Endothelial cell of umbilical vein (primary cell): Measurements from ENCODE around the gene COPE. TPM values are rescaled to one million over a fixed set of nuclear protein-coding genes. Genes with fewer than 3 reads are reported as not detected.

ENCODE experiments used
- BruUV-seq: library from RNA; stranded (reverse); fragments of 400-500 nt; replicated peaks from 2 replicates; lab custom pipeline; 2021; lab: Mats Ljungman, UMichigan
- CTCF ChIA-PET: fragments of 300-600, 350-600 bp; sonication (Branson Sonifier 250); formaldehyde crosslinking; loops from one replicate; lab custom pipeline; 2021; ENCODE audit warnings: antibody characterized with exemption, inconsistent platforms; lab: Charles Lee
- POLR2A ChIA-PET: fragments of 300-600, 350-600 bp; sonication (Branson Sonifier 250); formaldehyde crosslinking; loops from one replicate; lab custom pipeline; 2021; ENCODE audit warnings: antibody characterized with exemption, inconsistent platforms; lab: Charles Lee
- DNase-seq: peaks from one replicate; pipeline ENCODE4 v3.0.0-alpha.2; 2011; ENCODE audit warnings: low read depth, low spot score
- FAIRE-seq: peaks from 2 replicates; lab custom pipeline; 2011; peaks lifted over from hg19 to GRCh38; lab: Jason Lieb, UNC
- H2AFZ ChIP-seq: 2 replicates; pipeline ENCODE4 v1.6.0; 2012; ENCODE audit warnings: low read depth, low read length, control low read depth, inconsistent platforms
- H3K27ac ChIP-seq: 2 replicates; pipeline ENCODE4 v1.5.1; 2011; ENCODE audit warnings: low read depth, mild to moderate bottlenecking, control low read depth, low read length, moderate library complexity; ENCODE audit not compliant: insufficient read depth
- H3K27me3 ChIP-seq, 2 experiments: 2 replicates each; pipeline versions ENCODE4 v1.6.0 to v1.6.1; 2011; ENCODE audit warnings: low read length in 2 of 2, mixed read lengths in 1 of 2; ENCODE audit not compliant: control insufficient read depth in 2 of 2, insufficient read depth in 2 of 2
- H3K36me3 ChIP-seq, 2 experiments: 2 replicates in 1 of 2; 3 replicates in 1 of 2; pipeline ENCODE4 v1.5.1; 2011; ENCODE audit warnings: low read length in 2 of 2, mild to moderate bottlenecking in 1 of 2, moderate library complexity in 1 of 2; ENCODE audit not compliant: control insufficient read depth in 2 of 2, insufficient read depth in 2 of 2; ENCODE audit errors: extremely low read depth in 1 of 2
- H3K4me1 ChIP-seq: 3 replicates; pipeline ENCODE4 v1.5.1; 2011; ENCODE audit warnings: mild to moderate bottlenecking, low read length; ENCODE audit not compliant: control insufficient read depth, insufficient read depth; ENCODE audit errors: extremely low read depth
- H3K4me2 ChIP-seq: 2 replicates; pipeline ENCODE4 v1.6.1; 2011; ENCODE audit warnings: low read length, control low read depth, mixed read lengths; ENCODE audit not compliant: insufficient read depth
- H3K4me3 ChIP-seq, 3 experiments: fragments of 200-600 bp in 1 of 3; sonication (generic), shearing (Covaris generic) in 1 of 3; replicated peaks in 1 of 3; 2 replicates each; pipeline ENCODE4 v1.5.1; 2011 to 2016; ENCODE audit warnings: control low read depth in 3 of 3, low read length in 3 of 3, mild to moderate bottlenecking in 2 of 3, inconsistent platforms in 1 of 3, low read depth in 1 of 3, moderate library complexity in 1 of 3; ENCODE audit not compliant: insufficient read depth in 1 of 3
- H3K79me2 ChIP-seq: 2 replicates; pipeline ENCODE4 v1.6.0; 2012; ENCODE audit warnings: low read length, inconsistent platforms; ENCODE audit not compliant: control insufficient read depth, insufficient read depth
- H3K9ac ChIP-seq: replicated peaks from 2 replicates; pipeline ENCODE3; 2011; ENCODE audit warnings: low read length, control low read depth; ENCODE audit not compliant: insufficient read depth; ENCODE audit errors: extremely low read depth
- H3K9me1 ChIP-seq: replicated peaks from 3 replicates; pipeline ENCODE4 v1.6.0; 2011; ENCODE audit warnings: mild to moderate bottlenecking, low read length; ENCODE audit not compliant: control insufficient read depth, insufficient read depth; ENCODE audit errors: extremely low read depth
- H3K9me3 ChIP-seq: replicated peaks from 2 replicates; pipeline ENCODE4 v1.5.1; 2012; ENCODE audit warnings: low read length, inconsistent platforms; ENCODE audit not compliant: control insufficient read depth, insufficient read depth
- H4K20me1 ChIP-seq: replicated peaks from 2 replicates; pipeline ENCODE3; 2011; ENCODE audit warnings: mild to moderate bottlenecking, low read length; ENCODE audit not compliant: control insufficient read depth, insufficient read depth; ENCODE audit errors: extremely low read depth
- CTCF ChIP-seq, 2 donors: IDR thresholded peaks; 1 replicate in 1 of 2; 2 replicates in 1 of 2; pipeline ENCODE4 v1.5.1; 2011; ENCODE audit warnings: low read length in 2 of 2, mild to moderate bottlenecking in 2 of 2, moderate library complexity in 2 of 2, control low read depth in 1 of 2, inconsistent platforms in 1 of 2, low read depth in 1 of 2; ENCODE audit not compliant: insufficient read depth in 1 of 2; ENCODE audit errors: extremely low read depth in 1 of 2
- EZH2 ChIP-seq: IDR thresholded peaks from 2 replicates; pipeline ENCODE4 v1.6.1; 2012; ENCODE audit warnings: borderline replicate concordance, low read depth, mild to moderate bottlenecking, moderate library complexity, low read length, inconsistent platforms; ENCODE audit not compliant: severe bottlenecking
- FOS ChIP-seq: IDR thresholded peaks from 2 replicates; pipeline ENCODE4 v1.6.1; 2011; ENCODE audit warnings: mild to moderate bottlenecking, low read length, moderate library complexity, borderline replicate concordance; ENCODE audit not compliant: insufficient read depth
- GATA2 ChIP-seq: IDR thresholded peaks from 2 replicates; pipeline ENCODE4 v1.7.0; 2011; ENCODE audit warnings: low read depth, mild to moderate bottlenecking, moderate library complexity, mixed read lengths, low read length; ENCODE audit not compliant: insufficient read length, insufficient read depth
- JUN ChIP-seq: IDR thresholded peaks from 2 replicates; pipeline ENCODE4 v1.6.1; 2011; ENCODE audit warnings: borderline replicate concordance, low read depth; ENCODE audit not compliant: insufficient read length, insufficient read depth
- MAX ChIP-seq: IDR thresholded peaks from 2 replicates; pipeline ENCODE4 v1.6.1; 2011; ENCODE audit not compliant: insufficient read depth, insufficient read length
- MYC ChIP-seq: IDR thresholded peaks from one replicate; pipeline ENCODE4 v1.6.1; 2011; ENCODE audit warnings: mild to moderate bottlenecking, low read depth, low read length
- POLR2A ChIP-seq: IDR thresholded peaks from 2 replicates; pipeline ENCODE4 v1.6.1; 2012; ENCODE audit warnings: low read depth, mild to moderate bottlenecking, control low read depth, low read length
- POLR2AphosphoS5 ChIP-seq: IDR thresholded peaks from 2 replicates; pipeline ENCODE4 v1.6.1; 2012; ENCODE audit warnings: low read depth, mild to moderate bottlenecking, control low read depth, low read length, moderate library complexity; ENCODE audit not compliant: insufficient read depth
- dilution Hi-C: fragments of 300-500 bp; cut with MboI; formaldehyde crosslinking; loops from one replicate; pipeline ENCODE4 v1.15.0; 2019; ENCODE audit warnings: low sequenced_read_pairs; ENCODE audit not compliant: extremely low pct_ligation_motif_present
- intact Hi-C: fragments of 100-400 bp; cut with micrococcal nuclease; formaldehyde crosslinking; loops from one replicate; pipeline ENCODE4 v1.10.0; 2022
- polyA plus RNA-seq, 4 experiments: library from polyadenylated mRNA; depleted of rRNA in 3 of 4; stranded (reverse) in 3 of 4; unstranded in 1 of 4; fragments of >200 nt; gene quantifications; 2 replicates each; pipeline versions ENCODE4 v1.2.1 to v1.2.3, GENCODE V29; 2011 to 2012; ENCODE audit warnings: missing spikeins in 1 of 4
- total RNA-seq: library from RNA; stranded (reverse); gene quantifications from 2 replicates; pipeline ENCODE4 v1.2.3, GENCODE V29; 2021

Gene COPE
- total and polyA plus RNA-seq, 2 donors (not counting 3 experiments of a cell fraction or from before 2014, with no cell fraction given): 252 to 407 TPM

GRCh38 chr19:18954094-18954493 lies 34.9 kb upstream of the COPE start:
- Histone ChIP-seq H3K4me1 (no peaks in the 10 kb centered on the region), H3K9me1 (no peaks in the 10 kb centered on the region), H3K9ac (no peak overlapping the region), H3K79me2 (no peaks in the 10 kb centered on the region), H4K20me1 (no peaks in the 10 kb centered on the region), H3K9me3 (no peaks in the 10 kb centered on the region), H3K4me3 (no peak overlapping the region), H3K36me3 (no peaks in the 10 kb centered on the region), H3K27me3 (no peaks in the 10 kb centered on the region), H3K4me2 (no peak overlapping the region), H2AFZ (no peak overlapping the region), H3K27ac (no peak overlapping the region)
- intact Hi-C loops (no loop called here), dilution Hi-C loops (no loop called here)
- TF ChIP-seq POLR2A (no peak), POLR2AphosphoS5 (no peak), GATA2 (no peak), MYC (no peak), FOS (no peak), MAX (no peak), JUN (no peak), CTCF (IDR thresholded peaks at IDR 0.05; ENCODE audit: extremely low read depth in 1 of 2, insufficient read depth in 1 of 2, low read depth in 1 of 2, low read length in 2 of 2) (no peak), EZH2 (no peak)
- ChIA-PET CTCF (no interaction called here), POLR2A (no interaction called here)
- FAIRE-seq (no peak), DNase-seq (no peak)
- BruUV-seq: no TSS peak
